ENCODE results near the gene BTBD16.

The BTBD16 gene

DNA sequence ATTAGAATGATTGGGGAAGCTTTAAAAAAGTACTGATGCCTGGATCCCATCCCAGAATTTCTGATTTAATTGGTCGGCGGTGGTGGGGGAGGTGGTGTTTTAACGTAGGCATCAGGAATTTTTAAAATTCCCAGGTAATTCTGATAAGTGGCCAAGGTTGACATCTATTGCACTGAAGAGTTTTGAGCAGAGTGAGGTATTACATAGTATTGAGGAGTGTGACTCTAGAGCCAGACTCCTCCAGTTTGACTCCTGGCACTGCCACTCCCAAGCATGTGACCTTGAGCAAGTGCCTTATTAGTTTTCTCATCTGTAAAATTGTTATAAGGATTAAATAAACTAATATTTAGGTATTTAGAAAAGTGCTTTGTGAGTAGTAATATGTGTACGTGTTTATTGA, 109.6 kb downstream of the BTBD16 start:
- FAIRE-seq, result no peak
- DNase-seq (ENCODE audit: insufficient read length, low spot score), result no peak
- no peak for TF ChIP-seq PAX5 (IDR thresholded peaks at IDR 0.05; ENCODE audit: insufficient read depth, low read length, severe bottlenecking)
- no peak for TF ChIP-seq POLR2AphosphoS5 (IDR thresholded peaks at IDR 0.05; ENCODE audit: low read depth, low read length)
- no peak for TF ChIP-seq SPI1 (IDR thresholded peaks at IDR 0.05; ENCODE audit: low read depth, low read length)
- TF ChIP-seq POLR2A (IDR thresholded peaks at IDR 0.05; ENCODE audit: low read depth, low read length), result no peak
- no peak for TF ChIP-seq POU2F2 (IDR thresholded peaks at IDR 0.05; ENCODE audit: low read depth, low read length)
- no peak for TF ChIP-seq TAF1 (IDR thresholded peaks at IDR 0.05; ENCODE audit: low read depth, low read length)

DNA sequence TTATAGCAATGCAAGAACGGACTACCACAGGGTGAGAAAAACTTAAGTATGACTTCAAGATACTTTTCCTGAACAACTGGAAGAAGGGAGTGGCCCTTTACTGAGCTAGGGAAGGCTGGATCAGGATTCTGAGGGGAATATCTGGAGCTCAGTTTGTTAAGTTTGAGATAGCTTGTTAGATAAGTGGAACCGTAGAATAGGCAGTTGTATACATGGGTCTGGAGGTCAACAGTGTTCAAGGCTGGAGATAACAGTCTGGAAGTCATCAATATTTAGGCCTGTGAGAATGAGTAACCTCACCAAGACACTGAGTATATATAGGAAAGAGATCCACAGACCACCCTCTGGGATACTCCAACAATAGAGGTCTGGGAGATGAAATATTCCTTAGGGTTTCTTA, 110.6 kb downstream of the BTBD16 start:
- DNase-seq (ENCODE audit: insufficient read length, low spot score) (no peak), FAIRE-seq (no peak)

DNA sequence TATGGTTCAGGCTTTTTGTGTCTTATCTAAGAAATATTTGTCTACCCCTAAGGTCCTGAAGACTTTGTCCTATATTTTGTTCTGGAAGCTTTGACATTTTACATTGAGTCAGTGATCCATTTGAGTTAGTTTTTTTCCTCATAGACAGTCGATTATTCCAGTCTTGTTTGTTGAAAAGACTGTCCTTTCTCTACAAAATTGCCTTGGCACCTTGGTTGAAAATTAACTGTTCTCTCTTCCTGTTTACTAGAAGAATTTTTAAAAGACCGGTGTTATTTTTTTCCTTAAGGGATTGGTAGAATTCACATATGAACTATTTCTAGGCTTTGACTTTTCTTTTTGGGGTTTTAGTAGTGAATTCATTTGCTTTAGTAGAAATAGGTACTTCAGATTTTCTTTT, 115.4 kb downstream of the BTBD16 start:
- TF ChIP-seq POLR2A (IDR thresholded peaks at IDR 0.05; ENCODE audit: low read depth, low read length), result no peak
- TF ChIP-seq POU2F2 (IDR thresholded peaks at IDR 0.05; ENCODE audit: low read depth, low read length), result no peak
- TF ChIP-seq POLR2AphosphoS5 (IDR thresholded peaks at IDR 0.05; ENCODE audit: low read depth, low read length), result no peak
- TF ChIP-seq TAF1 (IDR thresholded peaks at IDR 0.05; ENCODE audit: low read depth, low read length), result no peak
- no peak for TF ChIP-seq PAX5 (IDR thresholded peaks at IDR 0.05; ENCODE audit: insufficient read depth, low read length, severe bottlenecking)
- no peak for TF ChIP-seq SPI1 (IDR thresholded peaks at IDR 0.05; ENCODE audit: low read depth, low read length)
- FAIRE-seq (no peak), DNase-seq (ENCODE audit: insufficient read length, low spot score) (no peak)

More for the DNA sequence above, 110.6 kb downstream of the BTBD16 start:
- no peak for TF ChIP-seq POLR2AphosphoS5 (IDR thresholded peaks at IDR 0.05; ENCODE audit: low read depth, low read length)

DNA sequence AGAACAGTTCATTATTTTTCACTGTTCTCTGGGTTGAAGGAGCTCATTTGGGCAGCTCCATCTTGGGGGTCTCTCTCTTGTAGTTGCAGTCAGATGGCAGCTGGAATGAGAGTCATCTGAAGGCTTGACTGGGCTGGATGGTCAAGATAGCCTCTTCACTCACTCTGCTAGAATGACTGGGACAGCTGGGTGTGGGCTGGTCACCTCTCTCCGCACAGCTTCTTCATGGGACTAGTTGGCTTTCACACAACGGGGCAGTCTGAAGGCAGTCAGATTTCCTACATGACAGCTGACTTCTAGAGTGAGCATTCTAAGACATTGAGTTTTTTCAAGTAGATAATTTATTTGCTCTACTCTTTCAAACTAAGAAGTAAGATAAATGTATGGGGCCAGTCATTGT, 116.5 kb downstream of the BTBD16 start:
- DNase-seq (ENCODE audit: insufficient read length, low spot score) (no peak), FAIRE-seq (no peak)
- TF ChIP-seq POLR2AphosphoS5 (IDR thresholded peaks at IDR 0.05; ENCODE audit: low read depth, low read length) (no peak), POU2F2 (IDR thresholded peaks at IDR 0.05; ENCODE audit: low read depth, low read length) (no peak), POLR2A (IDR thresholded peaks at IDR 0.05; ENCODE audit: low read depth, low read length) (no peak), SPI1 (IDR thresholded peaks at IDR 0.05; ENCODE audit: low read depth, low read length) (no peak), PAX5 (IDR thresholded peaks at IDR 0.05; ENCODE audit: insufficient read depth, low read length, severe bottlenecking) (no peak), TAF1 (IDR thresholded peaks at IDR 0.05; ENCODE audit: low read depth, low read length) (no peak)
